COLO668 (cell line): ENCODE data around the gene TTC34.
"Not testable (repeated sequence)": the region's sequence is repeated elsewhere in the genome, so short reads cannot be mapped to it uniquely, and the experiment has no call there.

ENCODE experiments used
- DNase-seq: peaks from one replicate; lab custom pipeline; 2025; ENCODE audit not compliant: unreplicated experiment; lab: John Stamatoyannopoulos, UW

TTC34 gene

DNA sequence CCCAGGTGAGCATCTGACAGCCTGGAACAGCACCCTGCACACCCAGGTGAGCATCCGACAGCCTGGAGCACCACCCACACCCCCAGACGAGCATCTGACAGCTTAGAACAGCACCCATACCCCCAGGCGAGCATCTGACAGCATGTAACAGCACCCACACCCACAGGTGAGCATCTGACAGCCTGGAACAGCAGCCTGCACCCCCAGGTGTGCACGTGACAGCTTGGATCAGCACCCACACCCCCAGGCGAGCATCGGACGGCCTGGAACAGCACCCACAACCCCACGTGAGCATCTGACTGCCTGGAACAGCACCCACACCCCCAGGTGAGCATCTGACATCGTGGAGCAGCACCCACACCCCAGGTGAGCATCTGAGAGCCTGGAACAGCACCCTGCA, 116.6 kb downstream of the TTC34 start:
- DNase-seq: not testable (repeated sequence)

DNA sequence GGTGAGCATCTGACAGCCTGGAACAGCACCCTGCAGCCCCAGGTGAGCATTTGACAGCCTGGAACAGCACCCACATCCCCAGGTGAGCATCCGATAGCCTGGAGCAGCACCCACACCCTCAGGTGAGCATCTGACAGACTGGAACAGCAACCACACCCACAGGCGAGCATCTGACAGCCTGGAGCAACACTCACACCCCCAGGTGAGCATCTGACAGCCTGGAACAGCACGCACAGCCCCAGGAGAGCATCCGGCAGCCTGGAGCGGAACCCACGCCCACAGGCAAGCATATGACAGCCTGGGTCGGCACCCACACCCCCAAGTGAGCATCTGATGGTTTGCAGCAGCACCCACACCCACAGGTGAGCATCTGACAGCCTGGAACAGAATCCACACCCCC, 117.5 kb downstream of the TTC34 start:
- not testable (repeated sequence) for DNase-seq

DNA sequence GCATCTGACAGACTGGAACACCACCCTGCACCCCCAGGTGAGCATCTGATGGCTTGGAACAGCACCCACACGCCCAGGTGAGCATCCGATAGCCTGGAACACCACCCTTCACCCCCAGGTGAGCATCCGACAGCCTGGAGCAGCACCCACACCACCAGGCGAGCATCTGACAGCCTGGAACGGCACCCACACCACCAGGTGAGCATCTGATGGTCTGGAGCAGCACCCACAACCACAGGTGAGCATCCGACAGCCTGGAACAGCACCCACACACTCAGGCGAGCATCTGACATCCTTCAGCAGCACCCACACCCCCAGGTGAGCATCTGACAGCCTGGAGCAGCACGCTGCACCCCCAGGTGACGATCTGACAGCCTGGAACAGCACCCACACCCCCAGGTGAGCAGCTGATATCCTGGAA, 118.2 kb downstream of the TTC34 start:
- not testable (repeated sequence) for DNase-seq

DNA sequence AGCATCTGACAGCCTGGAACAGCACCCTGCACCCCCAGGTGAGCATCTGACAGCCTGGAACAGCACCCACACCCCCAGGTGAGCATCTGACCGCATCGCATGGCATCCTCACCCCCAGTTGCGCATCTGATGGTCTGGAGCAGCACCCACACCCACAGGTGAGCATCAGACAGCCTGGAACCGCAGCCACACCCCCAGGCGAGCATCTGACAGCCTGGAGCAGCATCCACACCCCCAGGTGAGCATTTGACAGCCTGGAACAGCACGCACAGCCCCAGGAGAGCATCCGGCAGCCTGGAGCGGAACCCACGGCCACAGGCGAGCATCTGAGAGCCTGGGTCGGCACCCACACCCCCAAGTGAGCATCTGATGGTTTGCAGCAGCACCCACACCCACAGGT, 118.6 kb downstream of the TTC34 start:
- DNase-seq: not testable (repeated sequence)

DNA sequence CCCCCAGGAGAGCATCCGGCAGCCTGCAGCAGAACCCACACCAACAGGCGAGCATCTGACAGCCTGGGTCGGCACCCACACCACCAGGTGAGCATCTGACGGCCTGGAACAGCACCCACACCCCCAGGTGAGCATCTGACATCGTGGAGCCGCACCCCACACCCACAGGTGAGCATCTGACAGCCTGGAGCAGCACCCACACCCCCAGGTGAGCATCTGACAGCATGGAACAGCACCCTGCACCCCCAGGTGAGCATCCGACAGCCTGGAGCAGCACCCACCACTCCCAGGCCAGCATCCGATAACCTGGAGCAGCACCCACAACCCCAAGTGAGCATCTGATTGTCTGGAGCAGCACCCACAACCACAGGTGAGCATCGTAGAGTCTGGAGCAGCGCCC, 124.8 kb downstream of the TTC34 start:
- DNase-seq: not testable (repeated sequence)

DNA sequence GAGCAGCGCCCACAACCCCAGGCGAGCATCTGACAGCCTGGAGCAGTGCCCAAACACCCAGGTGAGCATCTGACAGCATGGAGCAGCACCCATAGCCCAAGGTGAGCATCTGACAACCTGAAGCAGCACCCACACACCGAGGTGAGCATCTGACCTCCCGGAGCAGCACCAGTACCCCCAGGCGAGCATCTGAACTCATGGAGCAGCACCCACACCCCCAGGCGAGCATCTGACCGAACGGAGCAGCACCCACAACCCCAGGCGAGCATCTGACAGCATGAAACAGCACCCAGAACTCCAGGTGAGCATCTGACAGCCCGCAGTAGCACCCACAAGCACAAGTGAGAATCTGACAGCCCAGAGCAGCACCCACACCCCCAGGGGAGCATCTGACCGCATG, 129.8 kb downstream of the TTC34 start:
- DNase-seq: not testable (repeated sequence)

DNA sequence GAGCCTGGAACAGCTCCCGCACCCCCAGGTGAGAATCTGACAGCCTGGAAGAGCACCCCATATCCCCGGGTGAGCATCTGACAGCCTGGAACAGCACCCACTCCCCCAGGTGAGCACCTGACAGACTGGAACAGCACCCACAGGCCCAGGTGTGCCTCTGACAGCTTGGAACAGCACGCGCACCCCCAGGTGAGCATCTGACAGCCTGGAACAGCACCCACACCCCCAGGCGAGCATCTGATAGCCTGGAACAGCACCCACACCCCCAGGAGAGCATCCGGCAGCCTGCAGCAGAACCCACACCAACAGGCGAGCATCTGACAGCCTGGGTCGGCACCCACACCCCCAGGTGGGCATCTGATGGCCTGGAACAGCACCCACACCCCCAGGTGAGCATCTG, 141.7 kb downstream of the TTC34 start:
- not testable (repeated sequence) for DNase-seq

DNA sequence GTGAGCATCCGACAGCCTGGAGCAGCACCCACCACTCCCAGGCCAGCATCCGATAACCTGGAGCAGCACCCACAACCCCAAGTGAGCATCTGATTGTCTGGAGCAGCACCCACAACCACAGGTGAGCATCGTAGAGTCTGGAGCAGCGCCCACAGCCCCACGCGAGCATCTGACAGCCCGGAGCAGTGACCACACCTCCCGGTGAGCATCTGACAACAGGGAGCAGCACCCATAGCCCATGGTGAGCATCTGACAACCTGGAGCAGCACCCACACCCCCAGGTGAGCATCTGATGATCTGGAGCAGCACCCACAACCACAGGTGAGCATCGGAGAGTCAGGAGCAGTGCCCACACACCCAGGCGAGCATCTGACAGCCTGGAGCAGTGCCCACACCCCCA, 143.6 kb downstream of the TTC34 start:
- DNase-seq: not testable (repeated sequence)

DNA sequence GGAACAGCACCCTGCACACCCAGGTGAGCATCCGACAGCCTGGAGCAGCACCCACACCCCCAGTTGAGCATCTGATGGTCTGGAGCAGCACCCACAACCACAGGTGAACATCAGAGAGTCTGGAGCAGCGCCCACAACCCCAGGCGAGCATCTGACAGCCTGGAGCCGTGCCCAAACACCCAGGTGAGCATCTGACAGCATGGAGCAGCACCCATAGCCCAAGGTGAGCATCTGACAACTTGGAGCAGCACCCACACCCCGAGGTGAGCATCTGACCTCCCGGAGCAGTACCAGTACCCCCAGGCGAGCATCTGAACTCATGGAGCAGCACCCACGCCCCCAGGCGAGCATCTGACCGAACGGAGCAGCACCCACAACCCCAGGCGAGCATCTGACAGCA, 144.4 kb downstream of the TTC34 start:
- not testable (repeated sequence) for DNase-seq

DNA sequence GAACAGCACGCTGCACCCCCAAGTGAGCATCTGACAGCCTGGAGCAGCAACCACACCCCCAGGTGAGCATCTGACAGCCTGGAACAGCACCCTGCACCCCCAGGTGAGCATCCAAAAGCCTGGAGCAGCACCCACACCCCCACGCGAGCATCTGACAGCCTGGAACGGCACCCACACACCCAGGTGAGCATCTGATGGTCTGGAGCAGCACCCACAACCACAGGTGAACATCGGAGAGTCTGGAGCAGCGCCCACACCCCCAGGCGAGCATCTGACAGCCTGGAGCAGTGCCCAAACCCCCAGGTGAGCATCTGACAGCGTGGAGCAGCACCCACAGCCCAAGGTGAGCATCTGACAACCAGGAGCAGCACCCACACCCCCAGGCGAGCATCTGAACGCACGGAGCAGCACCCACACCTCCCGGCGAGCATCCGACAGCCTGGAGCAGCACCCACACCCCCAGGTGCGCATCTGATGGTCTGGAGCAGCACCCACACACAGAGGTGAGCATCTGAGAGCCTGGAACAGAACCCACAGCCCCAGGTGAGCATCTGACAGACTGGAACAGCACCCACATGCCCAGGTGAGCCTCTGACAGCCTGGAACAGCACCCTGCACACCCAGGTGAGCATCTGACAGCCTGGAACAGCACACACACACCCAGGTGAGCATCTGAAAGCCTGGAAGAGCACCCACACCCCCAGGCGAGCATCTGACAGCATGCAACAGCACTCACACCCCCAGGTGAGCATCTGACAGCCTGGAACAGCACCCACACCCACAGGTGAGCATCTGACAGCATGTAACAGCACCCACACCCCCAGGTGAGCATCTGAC, 145.7 kb downstream of the TTC34 start:
- not testable (repeated sequence) for DNase-seq

DNA sequence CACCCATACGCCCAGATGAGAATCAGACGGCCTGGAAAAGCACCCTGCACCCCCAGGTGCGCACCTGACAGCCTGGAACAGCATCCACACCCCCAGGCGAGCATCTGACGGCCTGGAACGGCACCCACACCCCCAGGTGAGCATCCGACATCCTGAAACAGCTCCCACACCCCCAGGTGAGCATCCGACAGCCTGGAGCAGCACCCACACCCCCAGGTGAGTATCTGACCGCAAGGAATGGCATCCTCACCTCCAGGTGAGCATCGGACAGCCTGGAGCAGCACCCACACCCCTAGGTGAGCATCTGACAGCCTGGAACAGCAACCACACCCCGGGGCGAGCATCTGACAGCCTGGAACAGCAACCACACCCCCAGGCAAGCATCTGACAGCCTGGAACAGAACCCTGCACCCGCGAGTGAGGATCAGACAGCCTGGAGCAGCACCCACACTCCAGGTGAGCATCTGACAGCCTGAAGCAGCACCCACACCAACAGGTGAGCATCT, 147.0 kb downstream of the TTC34 start:
- not testable (repeated sequence) for DNase-seq

DNA sequence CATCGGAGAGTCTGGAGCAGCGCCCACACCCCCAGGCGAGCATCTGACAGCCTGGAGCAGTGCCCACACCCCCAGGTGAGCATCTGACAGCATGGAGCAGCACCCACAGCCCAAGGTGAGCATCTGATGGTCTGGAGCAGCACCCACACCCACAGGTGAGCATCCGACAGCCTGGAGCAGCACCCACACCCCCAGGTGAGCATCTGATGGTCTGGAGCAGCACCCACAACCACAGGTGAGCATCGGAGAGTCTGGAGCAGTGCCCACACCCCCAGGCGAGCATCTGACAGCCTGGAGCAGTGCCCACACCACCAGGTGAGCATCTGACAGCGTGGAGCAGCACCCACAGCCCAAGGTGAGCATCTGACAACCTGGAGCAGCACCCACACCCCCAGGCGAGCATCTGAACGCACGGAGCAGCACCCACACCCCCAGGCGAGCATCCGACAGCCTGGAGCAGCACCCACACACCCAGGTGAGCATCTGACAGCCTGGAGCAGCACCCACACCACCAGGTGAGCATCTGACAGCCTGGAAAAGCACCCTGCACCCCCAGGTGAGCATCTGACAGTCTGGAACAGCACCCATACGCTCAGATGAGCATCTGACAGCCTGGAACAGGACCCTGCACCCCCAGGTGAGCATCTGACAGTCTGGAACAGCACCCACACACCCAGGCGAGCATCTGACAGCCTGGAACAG, 147.6 kb downstream of the TTC34 start:
- DNase-seq: not testable (repeated sequence)

DNA sequence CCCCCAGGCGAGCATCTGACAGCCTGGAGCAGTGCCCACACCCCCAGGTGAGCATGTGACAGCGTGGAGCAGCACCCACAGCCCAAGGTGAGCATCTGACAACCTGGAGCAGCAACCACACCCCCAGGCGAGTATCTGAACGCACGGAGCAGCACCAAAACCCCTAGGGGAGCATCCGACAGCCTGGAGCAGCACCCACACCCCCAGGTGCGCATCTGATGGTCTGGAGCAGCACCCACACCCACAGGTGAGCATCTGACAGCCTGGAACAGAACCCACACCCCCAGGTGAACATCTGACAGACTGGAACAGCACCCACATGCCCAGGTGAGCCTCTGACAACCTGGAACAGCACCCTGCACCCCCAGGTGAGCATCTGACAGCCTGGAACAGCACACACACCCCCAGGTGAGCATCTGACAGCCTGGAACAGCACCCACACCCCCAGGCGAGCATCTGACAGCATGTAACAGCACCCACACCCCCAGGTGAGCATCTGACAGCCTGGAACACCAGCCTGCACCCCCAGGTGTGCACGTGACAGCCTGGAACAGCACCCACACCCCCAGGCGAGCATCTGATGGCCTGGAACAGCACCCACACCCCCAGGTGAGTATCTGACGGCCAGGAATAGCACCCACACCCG, 148.4 kb downstream of the TTC34 start:
- not testable (repeated sequence) for DNase-seq

DNA sequence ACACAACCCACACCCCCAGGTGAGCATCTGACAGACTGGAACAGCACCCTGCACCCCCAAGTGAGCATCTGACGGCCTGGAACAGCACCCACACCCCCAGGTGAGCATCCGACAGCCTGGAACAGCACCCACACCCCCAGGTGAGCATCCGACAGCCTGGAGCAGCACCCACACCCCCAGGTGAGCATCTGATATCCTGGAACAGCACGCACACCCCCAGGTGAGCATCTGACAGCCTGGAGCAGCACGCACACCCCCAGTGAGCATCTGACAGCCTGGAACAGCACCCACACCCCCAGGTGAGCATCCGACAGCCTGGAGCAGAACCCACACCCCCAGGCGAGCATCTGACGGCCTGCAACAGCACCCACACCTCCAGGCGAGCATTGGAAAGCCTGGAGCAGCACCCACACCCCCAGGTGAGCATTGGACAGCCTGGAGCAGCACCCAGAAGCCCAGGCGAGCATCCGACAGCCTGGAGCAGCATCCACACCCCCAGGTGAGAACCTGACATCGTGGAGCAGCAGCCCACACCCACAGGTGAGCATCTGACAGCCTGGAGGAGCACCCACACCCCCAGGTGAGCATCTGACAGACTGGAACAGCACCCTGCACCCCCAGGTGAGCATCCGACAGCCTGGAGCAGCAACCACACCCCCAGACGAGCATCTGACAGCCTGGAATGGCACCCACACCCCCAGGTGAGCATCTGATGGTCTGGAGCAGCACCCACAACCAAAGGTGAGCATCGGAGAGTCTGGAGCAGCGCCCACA, 149.2 kb downstream of the TTC34 start:
- DNase-seq: not testable (repeated sequence)

DNA sequence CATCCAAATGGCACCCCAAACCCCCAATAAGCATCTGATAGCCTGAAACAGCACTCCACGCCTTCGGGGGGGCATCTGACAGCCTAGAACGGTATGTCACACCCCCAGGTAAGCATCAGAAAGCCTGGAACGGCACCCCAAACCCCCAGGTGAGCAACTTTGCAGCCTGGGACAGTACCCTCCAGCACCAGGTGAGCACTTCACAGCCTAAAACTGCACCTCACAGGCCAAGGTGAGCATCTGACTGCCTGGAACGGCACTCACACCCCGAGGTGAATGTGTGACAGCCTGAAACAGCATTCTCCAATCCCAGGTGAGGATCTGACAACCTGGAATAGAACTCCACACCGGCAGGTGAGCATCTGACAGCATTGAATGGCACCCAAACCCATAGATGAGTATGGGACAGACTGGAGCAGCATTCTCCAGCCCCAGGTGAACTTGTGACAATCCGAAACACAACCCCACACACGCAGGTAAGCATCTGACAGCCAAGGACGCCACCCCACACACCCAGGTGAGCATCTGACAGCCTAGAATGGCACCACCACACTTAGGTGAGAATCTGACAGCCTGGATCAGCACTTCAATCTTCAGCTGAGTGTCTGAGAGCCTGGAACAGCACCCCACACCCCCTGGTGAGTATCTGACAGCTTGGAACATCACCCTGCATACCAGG, 150.4 kb downstream of the TTC34 start:
- DNase-seq: no peak

DNA sequence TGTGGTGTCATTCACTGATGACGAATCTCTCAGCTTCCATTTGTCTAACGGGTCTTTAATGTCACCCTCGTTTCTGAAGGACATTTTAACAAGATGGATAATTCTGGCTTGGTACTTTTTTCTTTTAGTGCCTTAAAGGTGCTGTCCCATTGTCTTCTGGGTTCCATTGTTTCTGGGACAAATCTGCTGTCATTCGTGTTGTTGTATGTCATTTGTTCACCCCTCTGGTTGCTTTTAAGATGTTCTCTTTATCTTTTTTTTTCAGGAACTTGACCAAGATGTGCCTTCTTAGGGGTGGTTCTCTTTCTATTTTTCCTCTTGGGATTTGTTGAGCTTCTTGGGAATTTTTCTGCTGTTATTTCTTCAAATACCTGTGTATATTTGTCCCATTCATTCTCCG, 154.7 kb downstream of the TTC34 start:
- no peak for DNase-seq

DNA sequence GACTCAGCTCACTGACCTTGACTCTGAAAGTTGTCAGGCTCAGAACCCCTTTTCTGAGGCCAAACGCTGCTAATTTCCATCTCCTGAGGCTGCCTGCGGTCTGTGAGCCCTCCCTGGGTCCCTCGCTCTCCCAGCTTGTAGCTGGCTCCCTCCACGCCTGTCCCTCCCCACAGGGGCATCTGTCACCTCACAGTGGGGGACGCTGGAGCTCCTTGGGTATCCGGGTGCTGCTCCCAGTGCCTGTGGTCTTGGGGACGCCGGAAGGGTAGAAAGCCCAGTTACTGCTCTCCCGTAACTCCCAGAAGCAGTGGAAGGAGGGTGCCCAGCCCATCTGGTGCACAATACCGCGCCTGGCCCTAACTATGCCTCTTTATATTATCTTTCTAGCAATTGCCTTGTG, 155.7 kb downstream of the TTC34 start:
- DNase-seq: no peak

DNA sequence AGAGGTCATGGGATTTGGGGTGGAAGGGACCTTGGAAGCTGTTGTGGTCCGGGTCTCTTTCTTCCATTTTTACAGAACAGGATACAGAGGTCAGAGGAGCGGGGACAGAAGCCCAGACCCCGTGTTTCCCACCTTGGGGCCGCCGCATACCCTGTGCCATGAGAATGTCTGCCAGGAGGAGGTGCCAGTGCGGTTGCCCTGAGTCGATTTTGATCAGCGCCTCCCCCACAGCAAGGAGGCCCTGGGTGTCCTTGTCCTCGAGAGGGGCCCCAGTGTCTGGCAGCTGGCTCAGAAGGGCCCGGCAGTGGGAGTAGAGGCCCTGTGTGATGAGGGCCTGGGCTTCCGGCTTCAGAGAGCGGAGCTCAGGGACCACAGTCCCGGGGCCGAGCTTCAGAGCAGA, 156.3 kb downstream of the TTC34 start:
- DNase-seq: no peak

DNA sequence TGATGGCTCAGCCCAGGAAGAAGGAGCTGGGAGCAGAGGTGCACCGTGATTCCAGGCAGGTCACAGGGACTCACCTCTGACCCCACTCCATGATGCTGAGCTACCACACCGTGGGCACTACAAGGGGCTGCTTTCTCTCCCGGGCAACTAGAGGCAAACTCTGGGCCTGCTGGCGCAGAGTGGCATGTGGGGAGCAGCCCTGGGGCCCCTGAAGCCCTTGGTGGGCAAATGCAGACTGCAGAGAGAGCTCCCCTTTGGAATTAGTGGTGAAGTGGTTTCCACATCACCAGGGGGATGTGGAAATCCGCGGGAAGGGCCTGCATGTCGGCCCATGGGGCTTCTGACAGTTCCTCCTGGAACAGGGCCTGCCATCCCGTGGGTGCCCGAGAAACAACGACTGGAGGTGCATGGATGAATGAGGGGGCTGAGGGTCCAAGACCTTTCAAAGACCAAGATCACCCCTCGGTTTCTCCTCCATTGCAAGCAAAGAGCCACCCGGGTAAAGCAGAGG, 156.8 kb downstream of the TTC34 start:
- no peak for DNase-seq

DNA sequence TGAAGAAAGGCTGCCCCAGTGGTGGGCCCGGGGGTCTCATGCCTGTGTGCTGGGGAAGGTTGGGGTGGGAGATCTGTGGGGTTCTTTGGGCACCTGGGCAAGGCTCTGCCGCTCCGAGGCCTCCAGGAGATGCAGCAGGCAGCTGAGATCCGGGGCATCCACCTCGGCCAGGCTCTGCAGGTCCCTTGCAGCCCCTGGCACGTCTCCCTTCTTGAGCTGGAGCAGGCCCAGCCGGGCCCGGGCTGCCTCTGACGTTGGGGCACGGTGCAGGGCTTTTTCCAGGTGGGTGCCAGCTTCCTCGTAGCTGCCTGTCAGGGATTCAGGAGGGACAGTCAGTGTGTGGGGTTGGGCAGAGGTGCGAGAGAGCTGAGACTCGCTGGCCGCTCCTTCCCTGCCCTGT, 157.3 kb downstream of the TTC34 start:
- no peak for DNase-seq
